Measurements from ENCODE around the gene ELOF1. TPM values are rescaled to one million over a fixed set of nuclear protein-coding genes. Genes with fewer than 3 reads are reported as not detected.

The ELOF1 gene
- total RNA-seq, 1 donor from 2014 or later: 37.7 TPM

DNA sequence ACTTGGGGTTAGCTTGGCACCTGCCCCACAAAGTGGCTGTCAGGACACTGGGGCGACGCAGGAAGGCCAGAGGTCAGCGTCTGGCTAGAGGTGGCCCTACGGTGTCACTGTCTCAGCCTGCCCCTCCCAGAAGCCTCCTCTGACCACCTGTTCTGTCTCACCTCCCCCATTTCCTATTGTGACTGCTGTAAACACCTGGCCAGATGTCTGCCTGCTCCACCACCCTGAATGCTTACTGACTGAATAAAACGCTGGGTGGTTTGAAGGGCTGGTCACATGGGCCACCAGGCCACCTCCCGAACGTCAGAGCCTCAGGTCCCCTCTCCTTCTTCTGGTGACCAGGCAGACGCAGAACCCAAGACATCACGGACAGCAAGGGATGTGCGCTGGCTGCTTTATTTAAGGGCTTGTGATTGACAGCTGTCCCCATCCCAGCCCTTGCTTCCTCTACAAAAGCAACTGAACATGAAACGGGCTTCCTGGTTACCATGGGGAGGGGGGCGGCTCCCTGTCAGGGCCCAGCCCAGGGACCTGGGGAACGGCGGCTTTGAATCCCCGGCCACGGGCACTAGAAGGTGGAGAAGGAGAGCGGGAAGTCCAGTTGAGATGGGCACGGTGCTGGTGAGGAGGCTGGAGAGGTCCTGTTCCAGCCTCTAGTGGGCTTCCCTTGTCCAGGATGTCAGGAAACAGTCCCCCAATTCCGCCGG, 6.2 kb downstream of the ELOF1 start:
- Mint-ChIP-seq H3K4me3 (ENCODE audit: unreplicated experiment) (no peak overlapping the region), H3K27me3 (ENCODE audit: low read depth) (no peaks in the 10 kb centered on the region), H3K27ac (ENCODE audit: unreplicated experiment) (no peak overlapping the region), H3K4me1 (ENCODE audit: low read depth) (peaks cover 9% of the 10 kb centered on the region), H3K36me3 (ENCODE audit: low read depth) (peaks cover 9% of the 10 kb centered on the region), H3K9me3 (ENCODE audit: low read depth) (no peaks in the 10 kb centered on the region)
- no peak for DNase-seq (ENCODE audit: low spot score)
- TF ChIP-seq, protein P1, sequence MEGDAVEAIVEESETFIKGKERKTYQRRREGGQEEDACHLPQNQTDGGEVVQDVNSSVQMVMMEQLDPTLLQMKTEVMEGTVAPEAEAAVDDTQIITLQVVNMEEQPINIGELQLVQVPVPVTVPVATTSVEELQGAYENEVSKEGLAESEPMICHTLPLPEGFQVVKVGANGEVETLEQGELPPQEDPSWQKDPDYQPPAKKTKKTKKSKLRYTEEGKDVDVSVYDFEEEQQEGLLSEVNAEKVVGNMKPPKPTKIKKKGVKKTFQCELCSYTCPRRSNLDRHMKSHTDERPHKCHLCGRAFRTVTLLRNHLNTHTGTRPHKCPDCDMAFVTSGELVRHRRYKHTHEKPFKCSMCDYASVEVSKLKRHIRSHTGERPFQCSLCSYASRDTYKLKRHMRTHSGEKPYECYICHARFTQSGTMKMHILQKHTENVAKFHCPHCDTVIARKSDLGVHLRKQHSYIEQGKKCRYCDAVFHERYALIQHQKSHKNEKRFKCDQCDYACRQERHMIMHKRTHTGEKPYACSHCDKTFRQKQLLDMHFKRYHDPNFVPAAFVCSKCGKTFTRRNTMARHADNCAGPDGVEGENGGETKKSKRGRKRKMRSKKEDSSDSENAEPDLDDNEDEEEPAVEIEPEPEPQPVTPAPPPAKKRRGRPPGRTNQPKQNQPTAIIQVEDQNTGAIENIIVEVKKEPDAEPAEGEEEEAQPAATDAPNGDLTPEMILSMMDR (IDR thresholded peaks at IDR 0.05): no peak

DNA sequence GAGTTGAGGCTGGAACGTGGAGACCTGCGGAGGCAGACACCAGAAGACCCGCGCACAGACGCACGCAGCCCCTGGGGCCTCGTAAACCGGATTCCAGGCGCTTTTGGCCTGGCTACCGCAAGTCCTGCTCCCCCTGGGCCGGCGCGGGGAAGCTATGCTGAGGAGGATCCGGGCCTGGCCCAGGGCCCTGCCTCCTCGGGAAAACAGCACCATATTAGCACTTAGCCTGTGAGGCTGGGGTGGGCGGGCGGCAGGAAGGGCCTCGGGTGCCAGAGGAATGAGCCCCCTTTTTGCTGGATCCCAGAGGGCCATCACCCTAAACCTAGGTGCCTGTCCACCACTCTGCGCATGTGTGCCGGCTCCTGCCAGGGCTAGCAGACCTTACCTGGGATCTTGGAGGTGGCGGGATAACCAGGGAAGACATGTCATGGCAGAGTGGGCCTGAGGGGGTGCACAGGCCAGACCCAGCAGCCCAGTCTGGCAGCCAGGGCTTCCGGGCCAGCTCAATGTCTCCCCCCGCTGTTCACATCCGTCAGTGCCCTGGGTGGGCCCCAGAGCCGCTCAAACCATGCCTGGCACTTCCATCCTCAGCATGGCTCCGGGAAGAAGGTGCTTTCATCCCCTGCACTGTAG, 7.3 kb downstream of the ELOF1 start:
- Mint-ChIP-seq H3K4me3 (ENCODE audit: unreplicated experiment) (no peak overlapping the region), H3K36me3 (ENCODE audit: low read depth) (peaks cover 9% of the 10 kb centered on the region), H3K4me1 (ENCODE audit: low read depth) (peaks cover under 1% of the 10 kb centered on the region), H3K27ac (ENCODE audit: unreplicated experiment) (no peak overlapping the region), H3K27me3 (ENCODE audit: low read depth) (no peaks in the 10 kb centered on the region), H3K9me3 (ENCODE audit: low read depth) (no peaks in the 10 kb centered on the region)
- TF ChIP-seq, protein P1 (IDR thresholded peaks at IDR 0.05): peak; percentile 71
- DNase-seq (ENCODE audit: low spot score): no peak

DNA sequence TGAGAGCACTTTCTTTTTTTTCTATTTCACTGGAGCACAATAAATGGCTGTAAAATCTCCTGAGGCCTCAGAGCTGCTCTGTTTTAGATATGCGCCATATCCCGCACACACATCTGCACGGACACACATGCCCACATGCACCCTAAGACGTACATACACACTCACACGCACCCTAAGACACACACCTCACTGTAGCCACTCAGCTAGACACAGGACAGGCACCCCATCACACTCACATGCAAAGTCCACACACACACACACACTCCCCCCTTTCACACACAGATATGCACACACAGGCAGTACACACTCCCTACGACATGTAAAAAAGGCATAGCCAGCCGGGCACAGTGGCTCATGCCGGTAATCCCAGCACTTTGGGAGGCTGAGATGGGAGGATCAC, 8.8 kb downstream of the ELOF1 start:
- no peak for DNase-seq (ENCODE audit: low spot score)
- H3K9me3 Mint-ChIP-seq (ENCODE audit: low read depth): no peaks in the 10 kb centered on the region

DNA sequence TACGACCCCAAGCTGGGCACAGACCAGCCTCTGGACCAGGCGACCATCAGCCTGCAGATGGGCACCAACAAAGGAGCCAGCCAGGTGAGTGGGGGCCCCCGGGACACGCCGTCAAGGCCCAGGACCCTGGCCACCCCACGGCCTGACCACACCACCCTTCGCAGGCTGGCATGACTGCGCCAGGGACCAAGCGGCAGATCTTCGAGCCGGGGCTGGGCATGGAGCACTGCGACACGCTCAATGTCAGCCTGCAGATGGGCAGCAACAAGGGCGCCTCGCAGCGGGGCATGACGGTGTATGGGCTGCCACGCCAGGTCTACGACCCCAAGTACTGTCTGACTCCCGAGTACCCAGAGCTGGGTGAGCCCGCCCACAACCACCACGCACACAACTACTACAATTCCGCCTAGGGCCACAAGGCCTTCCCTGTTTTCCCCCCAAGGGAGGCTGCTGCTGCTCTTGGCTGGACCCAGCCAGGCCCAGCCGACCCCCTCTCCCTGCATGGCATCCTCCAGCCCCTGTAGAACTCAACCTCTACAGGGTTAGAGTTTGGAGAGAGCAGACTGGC, 9.6 kb downstream of the ELOF1 start:
- Mint-ChIP-seq H3K9me3 (ENCODE audit: low read depth) (no peaks in the 10 kb centered on the region), H3K27me3 (ENCODE audit: low read depth) (no peaks in the 10 kb centered on the region), H3K36me3 (ENCODE audit: low read depth) (peaks cover 10% of the 10 kb centered on the region), H3K27ac (ENCODE audit: unreplicated experiment) (no peak overlapping the region), H3K4me1 (ENCODE audit: low read depth) (peaks cover 10% of the 10 kb centered on the region), H3K4me3 (ENCODE audit: unreplicated experiment) (no peak overlapping the region)
- TF ChIP-seq, protein P1 (IDR thresholded peaks at IDR 0.05): no peak
- DNase-seq (ENCODE audit: low spot score): no peak

More for the DNA sequence above, 8.8 kb downstream of the ELOF1 start:
- H3K27me3 Mint-ChIP-seq (ENCODE audit: low read depth): no peaks in the 10 kb centered on the region
- H3K27ac Mint-ChIP-seq (ENCODE audit: unreplicated experiment): no peak overlapping the region
- H3K4me1 Mint-ChIP-seq (ENCODE audit: low read depth): peaks cover 8% of the 10 kb centered on the region
- H3K36me3 Mint-ChIP-seq (ENCODE audit: low read depth): peaks cover 9% of the 10 kb centered on the region
- no peak overlapping the region for H3K4me3 Mint-ChIP-seq (ENCODE audit: unreplicated experiment)
- TF ChIP-seq, protein P1 (IDR thresholded peaks at IDR 0.05): no peak

GRCh38 chr19:11547929-11548700, 10.9 kb downstream of the ELOF1 start:
- Mint-ChIP-seq H3K9me3 (ENCODE audit: low read depth) (no peaks in the 10 kb centered on the region), H3K4me1 (ENCODE audit: low read depth) (peaks cover 10% of the 10 kb centered on the region), H3K27ac (ENCODE audit: unreplicated experiment) (no peak overlapping the region), H3K4me3 (ENCODE audit: unreplicated experiment) (no peak overlapping the region), H3K27me3 (ENCODE audit: low read depth) (no peaks in the 10 kb centered on the region), H3K36me3 (ENCODE audit: low read depth) (peaks cover 12% of the 10 kb centered on the region)
- DNase-seq (ENCODE audit: low spot score): no peak
- TF ChIP-seq, protein P1 (IDR thresholded peaks at IDR 0.05): no peak

Data from chondrocyte (in vitro differentiated cells).